Stimulated activated CD8-positive, alpha-beta memory T cell treated with anti-CD3 and anti-CD28 coated beads, Interleukin-7, amount 100 ng/mL, for 4 hours (primary cell): ENCODE measurements around the gene RBMS3.
A peak's percentile ranks its signal among the peaks of the same experiment; 100 is the strongest.

Experiments used
- DNase-seq, 2 donors: peaks; one replicate each; pipeline ENCODE4 v3.0.0-alpha.2; 2020; ENCODE audit warnings: low read depth in 2 of 2

The RBMS3 gene

GRCh38 chr3:29937185-29937584 is 656.3 kb downstream of the RBMS3 start:
- no peak for DNase-seq

GRCh38 chr3:29940759-29941323 is 660.0 kb downstream of the RBMS3 start:
- DNase-seq: no peak

- no peak for DNase-seq
Observed at GRCh38 chr3:29942297-29942696, 661.4 kb downstream of the RBMS3 start.

DNA sequence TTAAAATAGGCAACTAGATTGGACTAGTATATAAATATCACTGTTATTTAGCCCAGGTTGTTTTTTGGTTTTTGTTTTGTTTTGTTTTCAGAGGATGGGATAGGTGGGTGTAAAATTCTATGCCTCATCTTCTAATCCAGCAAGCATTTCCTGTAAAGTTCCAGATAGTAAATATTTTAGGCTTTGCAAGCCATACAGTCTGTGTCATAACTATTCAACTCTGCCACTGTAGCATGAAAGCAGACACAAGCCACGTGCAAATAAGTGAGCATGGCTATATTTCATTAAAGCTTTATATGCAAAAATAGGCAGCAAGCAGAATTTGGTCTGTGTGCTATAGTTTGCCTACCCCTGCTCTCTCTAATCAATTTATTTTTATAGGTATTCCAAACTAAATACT is 668.3 kb downstream of the RBMS3 start:
- no peak for DNase-seq

GRCh38 chr3:29949940-29950616 is 669.2 kb downstream of the RBMS3 start:
- DNase-seq: no peak

DNA sequence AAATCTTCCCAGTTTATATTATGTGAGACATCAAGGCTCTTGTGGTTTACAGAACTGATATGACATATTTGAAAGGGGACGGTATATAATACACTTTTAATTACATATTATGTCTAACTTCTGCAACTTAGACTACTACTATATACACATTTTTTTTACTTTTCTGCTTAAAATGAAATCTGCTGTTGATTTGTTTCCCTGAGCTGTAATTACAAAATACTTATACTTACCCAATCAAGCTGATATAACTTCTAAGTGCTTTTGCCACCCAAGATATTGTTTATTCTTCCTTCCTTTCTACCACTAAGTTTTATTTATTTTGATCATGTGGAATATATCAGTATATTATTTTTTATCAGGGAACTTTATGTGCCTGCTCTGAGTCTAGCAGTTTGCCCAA is 671.6 kb downstream of the RBMS3 start:
- DNase-seq: no peak

- DNase-seq: no peak
Observed at GRCh38 chr3:29955413-29955812, 674.5 kb downstream of the RBMS3 start.

- no peak for DNase-seq
Observed at GRCh38 chr3:29958816-29959215, 677.9 kb downstream of the RBMS3 start.

GRCh38 chr3:29971895-29972294 is 691.0 kb downstream of the RBMS3 start:
- DNase-seq: no peak

DNA sequence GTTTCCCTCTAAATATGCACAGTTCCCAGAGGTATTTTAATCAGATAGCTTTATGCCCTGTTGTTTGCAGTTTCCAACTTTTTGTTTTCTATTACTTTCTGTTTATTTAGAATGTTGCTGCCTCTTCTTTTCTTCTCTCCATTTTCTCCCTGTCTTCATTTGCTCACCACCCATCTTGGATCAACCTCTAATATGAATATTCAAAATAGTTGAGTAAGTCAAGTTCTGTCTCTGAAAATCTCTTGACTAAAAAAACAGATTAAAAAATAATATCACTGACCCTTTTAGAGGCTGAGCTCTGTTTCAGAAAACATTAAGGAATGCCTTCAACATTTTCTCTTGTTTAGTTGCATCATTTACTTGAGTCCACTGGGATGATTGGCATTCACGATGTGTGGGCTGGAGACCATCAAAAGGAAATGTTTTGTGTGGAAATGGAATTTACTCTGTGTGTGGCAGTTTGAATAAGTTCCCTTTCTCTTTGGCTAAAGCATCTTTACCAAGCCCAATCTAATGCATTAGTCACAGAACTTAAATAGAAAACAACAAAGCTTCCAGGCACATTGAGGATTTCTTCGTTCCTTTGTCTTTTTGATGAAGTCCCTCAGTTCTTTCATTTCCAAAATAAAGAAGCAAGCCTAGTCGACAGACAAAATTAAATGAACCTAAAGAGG is 691.6 kb downstream of the RBMS3 start:
- DNase-seq: no peak

GRCh38 chr3:29973763-29974162 is 692.9 kb downstream of the RBMS3 start:
- no peak for DNase-seq

- DNase-seq: no peak
Observed at GRCh38 chr3:29976871-29977270, 696.0 kb downstream of the RBMS3 start.

GRCh38 chr3:29977360-29977759 is 696.5 kb downstream of the RBMS3 start:
- no peak for DNase-seq

DNA sequence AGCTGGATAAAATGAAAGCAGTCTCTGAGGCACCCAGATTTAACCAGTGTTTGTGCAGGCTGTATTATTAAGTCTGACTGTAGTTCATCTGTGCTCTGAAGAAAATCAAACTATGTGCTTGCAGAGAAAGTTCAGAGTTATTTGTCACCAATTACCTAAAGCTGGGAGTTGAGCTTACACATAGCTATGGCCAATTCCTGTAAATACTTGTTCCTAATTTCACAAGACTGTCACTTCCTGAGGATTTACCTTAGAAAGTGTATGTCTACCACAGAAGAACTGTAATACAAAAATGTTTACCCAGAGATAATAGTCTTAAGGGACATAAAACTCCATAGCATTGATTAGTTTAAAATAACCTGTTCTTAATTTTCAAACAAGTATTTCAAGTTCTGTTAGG is 697.2 kb downstream of the RBMS3 start:
- no peak for DNase-seq

- DNase-seq: no peak
Observed at GRCh38 chr3:29991198-29991597, 710.3 kb downstream of the RBMS3 start.

GRCh38 chr3:30002797-30003196 is 721.9 kb downstream of the RBMS3 start:
- DNase-seq: no peak

DNA sequence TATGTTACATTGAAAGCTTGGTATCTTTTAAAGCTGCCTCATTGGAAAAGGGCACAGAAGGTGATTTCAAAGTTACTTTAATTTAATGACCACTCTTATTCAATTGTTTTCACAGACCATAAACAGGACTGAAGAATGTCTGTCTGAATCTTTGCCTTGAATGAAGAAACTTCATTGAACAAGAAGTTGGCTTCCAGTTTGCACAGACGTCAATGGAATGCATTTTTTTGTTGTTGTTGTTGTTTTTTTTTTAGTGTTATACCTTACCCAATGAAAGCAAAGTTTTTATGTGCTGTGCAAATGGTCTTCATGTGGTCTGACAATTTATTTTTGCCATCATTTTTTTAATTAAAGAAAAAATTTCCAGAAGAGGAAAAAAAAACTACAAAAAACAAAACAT is 722.9 kb downstream of the RBMS3 start:
- DNase-seq: no peak

DNA sequence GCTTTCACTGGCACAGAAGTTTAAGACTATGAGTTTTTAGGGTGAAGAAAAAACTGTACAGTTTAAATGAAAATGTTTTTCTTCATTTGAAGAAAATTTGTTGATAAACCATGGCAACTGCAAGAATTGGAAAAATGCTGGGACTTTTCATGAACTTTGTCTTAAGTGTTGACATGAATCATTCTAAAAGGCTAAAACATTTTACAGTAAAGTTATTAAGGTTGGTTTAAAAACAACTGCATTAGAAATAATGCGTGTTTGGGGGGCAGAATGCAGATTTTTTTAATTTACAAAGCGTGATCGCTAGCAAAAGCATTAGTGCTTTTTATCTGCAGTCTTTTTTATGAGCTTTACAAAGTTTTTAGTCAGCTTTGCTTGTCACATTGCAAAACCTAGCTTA is 723.6 kb downstream of the RBMS3 start:
- no peak for DNase-seq

DNA sequence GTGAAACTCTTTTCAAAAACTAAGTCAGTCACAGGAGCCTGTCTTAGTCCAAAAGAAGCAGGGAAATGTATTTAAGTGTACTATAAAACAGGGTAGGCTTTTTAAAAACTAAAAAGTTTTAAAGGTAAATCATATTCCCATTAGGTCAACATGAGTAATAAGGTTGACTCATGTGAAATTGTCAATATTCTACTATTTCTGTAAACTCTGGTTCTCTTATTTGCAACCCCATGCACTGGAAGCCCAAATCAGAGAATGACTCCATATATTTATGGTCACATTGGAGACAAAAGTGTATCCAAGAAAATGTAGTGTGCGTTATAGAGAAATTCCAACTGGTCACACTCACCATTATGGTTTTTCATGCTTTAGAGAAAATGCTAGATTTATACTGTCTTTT is 725.2 kb downstream of the RBMS3 start:
- no peak for DNase-seq

GRCh38 chr3:30007668-30008067 is 726.8 kb downstream of the RBMS3 start:
- DNase-seq: no peak

- DNase-seq: no peak
Observed at GRCh38 chr3:30011237-30011803, 730.4 kb downstream of the RBMS3 start.

- DNase-seq: peak; percentile 1 to 11
Observed at GRCh38 chr3:30012941-30013543, 732.2 kb downstream of the RBMS3 start.

GRCh38 chr3:30017901-30018300 is 737.0 kb downstream of the RBMS3 start:
- DNase-seq: no peak
